ENCODE results near the gene DENND10.
"Not testable (repeated sequence)": the region's sequence is repeated elsewhere in the genome, so short reads cannot be mapped to it uniquely, and the experiment has no call there.

Gene DENND10

DNA sequence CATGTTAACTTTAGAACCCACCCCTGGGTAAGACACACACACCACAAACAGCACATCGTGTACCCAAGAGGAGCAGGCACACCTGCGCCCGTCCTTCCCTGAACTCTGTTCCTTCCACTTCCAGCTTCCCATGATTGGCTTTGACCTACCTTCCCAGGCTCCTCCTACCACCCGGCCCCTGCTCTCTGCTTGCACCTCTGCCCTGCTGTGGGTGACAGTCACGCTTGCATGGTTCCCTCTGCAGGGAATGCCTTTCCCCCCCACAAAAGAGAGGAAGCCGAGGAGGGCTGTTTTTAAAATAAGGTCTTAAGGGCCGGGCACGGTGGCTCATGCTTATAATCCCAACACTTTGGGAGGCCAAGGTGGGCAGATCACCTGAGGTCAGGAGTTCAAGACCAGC lies 45.2 kb downstream of the DENND10 start:
- H3K27ac ChIP-seq (ENCODE audit: low read length): no peak overlapping the region
- no peak overlapping the region for H3K9ac ChIP-seq (ENCODE audit: low read length)
- H3K27me3 ChIP-seq (ENCODE audit: low read depth, low read length): no peaks in the 10 kb centered on the region
- no peaks in the 10 kb centered on the region for H3K9me3 ChIP-seq (ENCODE audit: insufficient read depth, low read length)
- H2AFZ ChIP-seq (ENCODE audit: low read depth, low read length): no peak overlapping the region
- H3K4me2 ChIP-seq (ENCODE audit: low read length): no peak overlapping the region
- no peak overlapping the region for H3K4me3 ChIP-seq (ENCODE audit: low read length)
- H4K20me1 ChIP-seq (ENCODE audit: insufficient read depth, low read length): no peaks in the 10 kb centered on the region
- no peak for TF ChIP-seq CTCF (IDR thresholded peaks at IDR 0.05; ENCODE audit: low read depth, low read length)
- no peak for TF ChIP-seq EZH2phosphoT487 (IDR thresholded peaks at IDR 0.05; ENCODE audit: low read depth)
- no peaks in the 10 kb centered on the region for H3K4me1 ChIP-seq (ENCODE audit: low read length)
- H3K79me2 ChIP-seq (ENCODE audit: low read length): no peaks in the 10 kb centered on the region
- H3K36me3 ChIP-seq (replicated peaks; ENCODE audit: low read depth, low read length): peaks cover 8% of the 10 kb centered on the region

DNA sequence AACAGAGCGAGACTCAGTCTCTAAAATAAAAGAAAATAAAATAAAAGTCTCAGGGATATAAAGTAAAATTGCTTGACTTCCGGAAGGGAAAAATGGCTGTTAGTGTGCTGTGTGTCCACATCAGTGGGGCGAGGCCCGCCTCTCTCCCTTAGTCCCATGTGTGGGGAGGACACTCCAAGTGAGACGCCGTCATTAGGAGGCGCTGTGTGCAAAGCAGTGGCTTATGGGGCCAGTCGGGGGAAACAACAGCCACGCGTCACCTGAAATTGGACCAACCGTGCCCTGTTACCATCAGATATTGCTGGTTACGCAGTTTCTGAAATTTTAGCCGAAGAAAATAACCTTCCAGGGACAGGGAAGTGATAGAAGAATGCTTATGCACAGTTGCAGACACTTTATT lies 45.8 kb downstream of the DENND10 start:
- H4K20me1 ChIP-seq (ENCODE audit: insufficient read depth, low read length): no peaks in the 10 kb centered on the region
- H3K4me2 ChIP-seq (ENCODE audit: low read length): no peak overlapping the region
- H3K79me2 ChIP-seq (ENCODE audit: low read length): no peaks in the 10 kb centered on the region
- H3K4me1 ChIP-seq (ENCODE audit: low read length): no peaks in the 10 kb centered on the region
- H3K9ac ChIP-seq (ENCODE audit: low read length): no peak overlapping the region
- no peaks in the 10 kb centered on the region for H3K9me3 ChIP-seq (ENCODE audit: insufficient read depth, low read length)
- TF ChIP-seq EZH2phosphoT487 (IDR thresholded peaks at IDR 0.05; ENCODE audit: low read depth) (no peak), CTCF (IDR thresholded peaks at IDR 0.05; ENCODE audit: low read depth, low read length) (no peak)
- no peak overlapping the region for H3K4me3 ChIP-seq (ENCODE audit: low read length)
- no peaks in the 10 kb centered on the region for H3K27me3 ChIP-seq (ENCODE audit: low read depth, low read length)
- H2AFZ ChIP-seq (ENCODE audit: low read depth, low read length): no peak overlapping the region
- H3K36me3 ChIP-seq (replicated peaks; ENCODE audit: low read depth, low read length): peaks cover 11% of the 10 kb centered on the region
- no peak overlapping the region for H3K27ac ChIP-seq (ENCODE audit: low read length)

DNA sequence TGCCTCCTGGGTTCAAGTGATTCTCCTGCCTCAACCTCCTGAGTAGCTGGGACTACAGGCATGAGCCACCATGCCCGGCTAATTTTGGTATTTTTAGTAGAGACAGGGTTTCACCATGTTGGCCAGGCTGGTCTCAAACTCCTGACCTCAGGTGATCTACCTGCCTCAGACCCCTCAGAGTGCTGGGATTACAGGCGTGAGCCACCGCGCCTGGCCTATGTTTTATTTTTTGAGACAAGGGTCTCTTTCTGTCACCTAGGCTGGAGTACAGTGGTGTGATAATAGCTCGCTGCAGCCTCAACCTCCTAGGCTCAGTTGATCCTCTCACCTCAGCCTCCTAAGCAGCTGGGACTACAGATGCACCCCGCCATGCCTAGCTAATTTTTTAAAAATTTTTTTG lies 47.7 kb downstream of the DENND10 start:
- not testable (repeated sequence) for H4K20me1 ChIP-seq (ENCODE audit: insufficient read depth, low read length); H3K27me3 ChIP-seq (ENCODE audit: low read depth, low read length); H3K9me3 ChIP-seq (ENCODE audit: insufficient read depth, low read length); H3K9ac ChIP-seq (ENCODE audit: low read length); H3K4me2 ChIP-seq (ENCODE audit: low read length); H3K4me1 ChIP-seq (ENCODE audit: low read length); H3K79me2 ChIP-seq (ENCODE audit: low read length); H3K27ac ChIP-seq (ENCODE audit: low read length); H2AFZ ChIP-seq (ENCODE audit: low read depth, low read length); H3K4me3 ChIP-seq (ENCODE audit: low read length)
- peaks cover 22% of the 10 kb centered on the region for H3K36me3 ChIP-seq (replicated peaks; ENCODE audit: low read depth, low read length)

GRCh38 chr10:119153041-119153440 lies 49.1 kb downstream of the DENND10 start:
- Histone ChIP-seq H3K79me2 (ENCODE audit: low read length) (no peaks in the 10 kb centered on the region), H2AFZ (ENCODE audit: low read depth, low read length) (no peak overlapping the region), H4K20me1 (ENCODE audit: insufficient read depth, low read length) (no peaks in the 10 kb centered on the region), H3K4me1 (ENCODE audit: low read length) (no peaks in the 10 kb centered on the region), H3K27me3 (ENCODE audit: low read depth, low read length) (no peaks in the 10 kb centered on the region), H3K9ac (ENCODE audit: low read length) (no peak overlapping the region), H3K9me3 (ENCODE audit: insufficient read depth, low read length) (no peaks in the 10 kb centered on the region), H3K36me3 (replicated peaks; ENCODE audit: low read depth, low read length) (peaks cover 26% of the 10 kb centered on the region), H3K27ac (ENCODE audit: low read length) (no peak overlapping the region), H3K4me3 (ENCODE audit: low read length) (no peak overlapping the region), H3K4me2 (ENCODE audit: low read length) (no peak overlapping the region)
- no peak for TF ChIP-seq EZH2phosphoT487 (IDR thresholded peaks at IDR 0.05; ENCODE audit: low read depth)
- TF ChIP-seq CTCF (IDR thresholded peaks at IDR 0.05; ENCODE audit: low read depth, low read length): no peak

GRCh38 chr10:119153661-119154060 lies 49.7 kb downstream of the DENND10 start:
- no peak overlapping the region for H3K4me2 ChIP-seq (ENCODE audit: low read length)
- no peak overlapping the region for H3K9ac ChIP-seq (ENCODE audit: low read length)
- H3K4me3 ChIP-seq (ENCODE audit: low read length): no peak overlapping the region
- H3K27me3 ChIP-seq (ENCODE audit: low read depth, low read length): no peaks in the 10 kb centered on the region
- TF ChIP-seq CTCF (IDR thresholded peaks at IDR 0.05; ENCODE audit: low read depth, low read length) (no peak), EZH2phosphoT487 (IDR thresholded peaks at IDR 0.05; ENCODE audit: low read depth) (no peak)
- H3K36me3 ChIP-seq (replicated peaks; ENCODE audit: low read depth, low read length): peaks cover 26% of the 10 kb centered on the region
- H4K20me1 ChIP-seq (ENCODE audit: insufficient read depth, low read length): no peaks in the 10 kb centered on the region
- H2AFZ ChIP-seq (ENCODE audit: low read depth, low read length): no peak overlapping the region
- H3K9me3 ChIP-seq (ENCODE audit: insufficient read depth, low read length): no peaks in the 10 kb centered on the region
- H3K27ac ChIP-seq (ENCODE audit: low read length): no peak overlapping the region
- H3K79me2 ChIP-seq (ENCODE audit: low read length): no peaks in the 10 kb centered on the region
- no peaks in the 10 kb centered on the region for H3K4me1 ChIP-seq (ENCODE audit: low read length)
